K562 (cell line): ENCODE data around the gene FLAD1. TPM values are rescaled to one million over a fixed set of nuclear protein-coding genes. Genes with fewer than 3 reads are reported as not detected.

Experiments
- ATAC-seq: fragments of 200-7000 bp; cut with Tn5 transposase; 3 replicates; pipeline ENCODE4 v1.9.1; 2020; ENCODE audit warnings: moderate library complexity
- BruUV-seq: library from RNA; stranded (reverse); fragments of 400-500 nt; replicated peaks from 2 replicates; lab custom pipeline; 2021; lab: Mats Ljungman, UMichigan
- CTCF ChIA-PET: fragments of 300-600 bp; formaldehyde crosslinking; extraction: SDS; loops from one replicate; lab custom pipeline; 2021; ENCODE audit warnings: low intra/inter-chr PET ratio; lab: Yijun Ruan, JAX
- POLR2A ChIA-PET: fragments of 300-600, 350-650 bp; sonication (Branson Sonifier 250); formaldehyde crosslinking; extraction: SDS; loops from one replicate; lab custom pipeline; 2021; ENCODE audit warnings: antibody characterized with exemption, inconsistent platforms; lab: Yijun Ruan, JAX
- DNase-seq, 4 experiments: peaks; one replicate each; pipeline versions ENCODE4 v3.0.0 to v3.0.0-alpha.2; 2011 to 2018; ENCODE audit warnings: low spot score in 3 of 4, mixed read lengths in 3 of 4; ENCODE audit errors: extremely low read depth in 1 of 4
- FAIRE-seq: peaks from 2 replicates; lab custom pipeline; 2011; peaks lifted over from hg19 to GRCh38; lab: Jason Lieb, UNC
- H2AFZ ChIP-seq: 2 replicates; pipeline ENCODE4 v1.6.0; 2011; ENCODE audit warnings: low read depth, low read length, control low read depth, inconsistent platforms
- H3K27ac ChIP-seq: fragments of 200-600 bp; 3 replicates; pipeline ENCODE4 v1.8.0; 2011; ENCODE audit warnings: low read depth, mild to moderate bottlenecking, control low read depth, inconsistent platforms, low read length, moderate library complexity, mixed read lengths; ENCODE audit errors: extremely low read depth
- H3K27me3 ChIP-seq, 2 experiments: fragments of 300-600 bp in 1 of 2; 2 replicates in 1 of 2; 3 replicates in 1 of 2; pipeline versions ENCODE4 v1.6.0 to v1.8.0; 2011; ENCODE audit warnings: inconsistent platforms in 2 of 2, low read length in 2 of 2, mild to moderate bottlenecking in 1 of 2, mixed read lengths in 1 of 2, moderate library complexity in 1 of 2; ENCODE audit not compliant: control insufficient read depth in 2 of 2, insufficient read depth in 2 of 2
- H3K36me3 ChIP-seq: fragments of 300-600 bp; 3 replicates; pipeline ENCODE4 v1.8.0; 2011; ENCODE audit warnings: mild to moderate bottlenecking, low read length, inconsistent platforms; ENCODE audit not compliant: control insufficient read depth, insufficient read depth
- H3K4me1 ChIP-seq, 2 experiments: fragments of 200-600 bp in 1 of 2; replicated peaks in 1 of 2; 2 replicates in 1 of 2; 3 replicates in 1 of 2; pipeline versions ENCODE4 v1.5.1 to v1.8.0; 2011; ENCODE audit warnings: inconsistent platforms in 2 of 2, low read length in 2 of 2, mild to moderate bottlenecking in 1 of 2, mixed read lengths in 1 of 2, moderate library complexity in 1 of 2; ENCODE audit not compliant: control insufficient read depth in 2 of 2, insufficient read depth in 2 of 2
- H3K4me2 ChIP-seq: 2 replicates; pipeline ENCODE4 v1.6.1; 2011; ENCODE audit warnings: low read length, control low read depth, inconsistent platforms, mixed read lengths; ENCODE audit not compliant: insufficient read depth
- H3K4me3 ChIP-seq: fragments of 200-600 bp; sonication (generic), shearing (Covaris generic); 2 replicates; pipeline ENCODE4 v1.5.1; 2016; ENCODE audit warnings: control low read depth, inconsistent platforms
- H3K79me2 ChIP-seq: fragments of 200-600 bp; 3 replicates; pipeline ENCODE4 v1.8.0; 2011; ENCODE audit warnings: low read length, inconsistent platforms; ENCODE audit not compliant: control insufficient read depth, insufficient read depth
- H3K9ac ChIP-seq, 2 experiments: 2 replicates each; pipeline versions ENCODE4 v1.6.0 to v1.6.1; 2011; ENCODE audit warnings: low read depth in 2 of 2, low read length in 2 of 2, control low read depth in 1 of 2, inconsistent platforms in 1 of 2, mild to moderate bottlenecking in 1 of 2, mixed read lengths in 1 of 2; ENCODE audit not compliant: insufficient read depth in 1 of 2
- H3K9me1 ChIP-seq: one replicate; pipeline ENCODE4 v1.6.0; 2011; ENCODE audit warnings: inconsistent platforms, mild to moderate bottlenecking, low read length, moderate library complexity; ENCODE audit not compliant: control insufficient read depth, insufficient read depth
- H3K9me3 ChIP-seq: replicated peaks from 2 replicates; pipeline ENCODE4 v1.5.1; 2011; ENCODE audit warnings: low read depth, low read length, inconsistent platforms; ENCODE audit not compliant: control insufficient read depth, insufficient read depth
- H4K20me1 ChIP-seq: replicated peaks from 2 replicates; pipeline ENCODE4 v1.6.1; 2011; ENCODE audit warnings: low read length, inconsistent platforms, mixed read lengths; ENCODE audit not compliant: control insufficient read depth, insufficient read depth
- POLR2G ChIP-seq: fragments of 200-400 bp; formaldehyde crosslinking; IDR thresholded peaks from 2 replicates; pipeline ENCODE4 v1.6.1; 2017; ENCODE audit warnings: low read depth, mild to moderate bottlenecking, antibody characterized with exemption, low read length, moderate library complexity
- WGBS: fragments of 100-300 bp; shearing (Covaris generic); methylation state at CpG from one replicate; pipeline ENCODE4 v1.1.6; 2016; ENCODE audit warnings: low coverage, mixed read lengths; ENCODE audit not compliant: insufficient coverage; ENCODE audit errors: missing lambda C conversion rate; 5-methylcytosine and 5-hydroxymethylcytosine counted together
- in situ Hi-C: fragments of 300-500 bp; cut with MboI; formaldehyde crosslinking; loops from 4 replicates; pipeline ENCODE4 v1.15.0; 2018; ENCODE audit warnings: inconsistent platforms, mixed read lengths
- intact Hi-C: fragments of 100-400 bp; cut with micrococcal nuclease; formaldehyde crosslinking; loops from 2 replicates; pipeline ENCODE4 v1.14.2; 2022
- polyA plus RNA-seq, 8 experiments: library from polyadenylated mRNA; depleted of rRNA in 4 of 8; stranded (reverse) in 5 of 8; unstranded in 3 of 8; fragments of >200 nt; fragmentation: Nextera tagmentation in 2 of 8; fragmentation: Illumina TruSeq in 1 of 8; extraction: Ambion mirVana in 2 of 8; extraction: Trizol in 1 of 8; gene quantifications; 2 replicates each; pipeline versions ENCODE4 v1.2.1 to v1.2.3, GENCODE V29; 2011 to 2014; ENCODE audit warnings: inconsistent platforms in 1 of 8, missing spikeins in 1 of 8
- total RNA-seq, 7 experiments: library from RNA; depleted of rRNA in 6 of 7; stranded (reverse); fragments of >200 nt in 6 of 7; fragmentation: Illumina TruSeq in 2 of 7; extraction: Trizol in 2 of 7; gene quantifications; 2 replicates each; pipeline versions ENCODE4 v1.2.1 to v1.2.3, GENCODE V29; 2011 to 2021; ENCODE audit warnings: low replicate concordance in 1 of 7
- TF ChIP-seq, protein P1 (sequence below), 2 experiments: fragments of 450-650 bp in 1 of 2; sonication (generic) in 1 of 2; formaldehyde crosslinking in 1 of 2; IDR thresholded peaks; 2 replicates each; pipeline versions ENCODE4 v1.7.1 to v1.9.0; 2016 to 2022; ENCODE audit warnings: inconsistent platforms in 1 of 2, mild to moderate bottlenecking in 1 of 2, missing genetic modification reagents in 1 of 2

The FLAD1 gene
- total and polyA plus RNA-seq, 9 of the 15 experiments (the other 6 are each of a cell fraction or from before 2014, with no cell fraction given) = 24.9 to 85.8 (median 67.0) TPM

DNA sequence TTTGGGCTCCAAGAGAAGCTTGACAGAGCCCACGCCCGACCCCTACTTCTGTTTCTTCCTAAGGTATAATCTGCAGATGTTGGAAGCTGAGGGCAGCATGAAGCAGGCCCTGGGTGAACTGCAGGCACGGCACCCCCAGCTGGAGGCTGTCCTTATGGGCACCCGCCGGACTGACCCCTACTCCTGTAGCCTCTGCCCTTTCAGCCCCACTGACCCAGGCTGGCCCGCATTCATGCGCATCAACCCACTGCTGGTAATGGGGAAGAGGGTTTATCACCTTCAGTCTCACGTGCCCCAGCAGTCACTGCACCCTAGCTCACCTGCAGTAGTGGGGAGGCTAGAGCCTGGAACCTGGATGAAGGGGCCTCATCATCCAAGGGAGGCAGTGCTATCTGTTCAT, 7.1 kb downstream of the FLAD1 start:
- TF ChIP-seq, protein P1, sequence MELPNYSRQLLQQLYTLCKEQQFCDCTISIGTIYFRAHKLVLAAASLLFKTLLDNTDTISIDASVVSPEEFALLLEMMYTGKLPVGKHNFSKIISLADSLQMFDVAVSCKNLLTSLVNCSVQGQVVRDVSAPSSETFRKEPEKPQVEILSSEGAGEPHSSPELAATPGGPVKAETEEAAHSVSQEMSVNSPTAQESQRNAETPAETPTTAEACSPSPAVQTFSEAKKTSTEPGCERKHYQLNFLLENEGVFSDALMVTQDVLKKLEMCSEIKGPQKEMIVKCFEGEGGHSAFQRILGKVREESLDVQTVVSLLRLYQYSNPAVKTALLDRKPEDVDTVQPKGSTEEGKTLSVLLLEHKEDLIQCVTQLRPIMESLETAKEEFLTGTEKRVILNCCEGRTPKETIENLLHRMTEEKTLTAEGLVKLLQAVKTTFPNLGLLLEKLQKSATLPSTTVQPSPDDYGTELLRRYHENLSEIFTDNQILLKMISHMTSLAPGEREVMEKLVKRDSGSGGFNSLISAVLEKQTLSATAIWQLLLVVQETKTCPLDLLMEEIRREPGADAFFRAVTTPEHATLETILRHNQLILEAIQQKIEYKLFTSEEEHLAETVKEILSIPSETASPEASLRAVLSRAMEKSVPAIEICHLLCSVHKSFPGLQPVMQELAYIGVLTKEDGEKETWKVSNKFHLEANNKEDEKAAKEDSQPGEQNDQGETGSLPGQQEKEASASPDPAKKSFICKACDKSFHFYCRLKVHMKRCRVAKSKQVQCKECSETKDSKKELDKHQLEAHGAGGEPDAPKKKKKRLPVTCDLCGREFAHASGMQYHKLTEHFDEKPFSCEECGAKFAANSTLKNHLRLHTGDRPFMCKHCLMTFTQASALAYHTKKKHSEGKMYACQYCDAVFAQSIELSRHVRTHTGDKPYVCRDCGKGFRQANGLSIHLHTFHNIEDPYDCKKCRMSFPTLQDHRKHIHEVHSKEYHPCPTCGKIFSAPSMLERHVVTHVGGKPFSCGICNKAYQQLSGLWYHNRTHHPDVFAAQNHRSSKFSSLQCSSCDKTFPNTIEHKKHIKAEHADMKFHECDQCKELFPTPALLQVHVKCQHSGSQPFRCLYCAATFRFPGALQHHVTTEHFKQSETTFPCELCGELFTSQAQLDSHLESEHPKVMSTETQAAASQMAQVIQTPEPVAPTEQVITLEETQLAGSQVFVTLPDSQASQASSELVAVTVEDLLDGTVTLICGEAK (IDR thresholded peaks at IDR 0.05) = no peak
- TF ChIP-seq, protein P1 (CRISPR knock-in tag; IDR thresholded peaks at IDR 0.05) = no peak
- peak; percentile 41; the same call in 1 of the 2 replicates for TF ChIP-seq POLR2G
- TF ChIP-seq, all 486 proteins: peak for 1
- Histone ChIP-seq H3K36me3 (peaks cover 58% of the 10 kb centered on the region), H3K27ac (no peak overlapping the region; the same call in 2 of the 3 replicates), H3K79me2 (peaks cover 41% of the 10 kb centered on the region), H3K9ac (peak overlapping the region in 1 of 2 experiments; percentile 59; a peak in 1 of 4 replicates), H3K9me1 (peaks cover 6% of the 10 kb centered on the region), H3K4me2 (no peak overlapping the region), H2AFZ (no peak overlapping the region), H3K27me3 (no peaks in the 10 kb centered on the region), H4K20me1 (no peaks in the 10 kb centered on the region; the same call in 1 of the 2 replicates), H3K9me3 (no peaks in the 10 kb centered on the region), H3K4me1 (peaks cover 28 to 47% of the 10 kb centered on the region in 2 experiments), H3K4me3 (no peak overlapping the region)
- FAIRE-seq (no peak), ATAC-seq (no peak), DNase-seq (no peak)
- 94% methylated on average over 8 of the region's 8 CpGs for WGBS
- CTCF ChIA-PET = no interaction called here
- POLR2A ChIA-PET = interaction anchor here (0.7 to 2.8 kb wide), 3 partner anchors 9 to 14 kb away, joined by 4 to 21 read pairs (median 4); no protein-coding TSS in a partner anchor
- intact Hi-C loops (no loop called here), in situ Hi-C loops (no loop called here)
- BruUV-seq = no TSS peak
